Progenitor cell of endocrine pancreas (in vitro differentiated cells): ENCODE measurements around the gene MID2. TPM values are rescaled to one million over a fixed set of nuclear protein-coding genes. Genes with fewer than 3 reads are reported as not detected.
A peak's percentile ranks its signal among the peaks of the same experiment; 100 is the strongest.

ENCODE experiments used
- DNase-seq: peaks from one replicate; pipeline ENCODE4 v3.0.0; 2021; ENCODE audit warnings: low spot score; ENCODE audit not compliant: unreplicated experiment
- H3K27ac Mint-ChIP-seq: 2 replicates; pipeline ENCODE4 v1.8.0; 2021; ENCODE audit warnings: mild to moderate bottlenecking, moderate library complexity, mixed read lengths
- H3K27me3 Mint-ChIP-seq: 2 replicates; pipeline ENCODE4 v1.8.0; 2021; ENCODE audit warnings: mixed read lengths
- H3K36me3 Mint-ChIP-seq: 2 replicates; pipeline ENCODE4 v1.8.0; 2022; ENCODE audit warnings: mixed read lengths; ENCODE audit not compliant: insufficient read depth
- H3K4me1 Mint-ChIP-seq: 2 replicates; pipeline ENCODE4 v1.8.0; 2021; ENCODE audit warnings: low read depth, mixed read lengths
- H3K4me3 Mint-ChIP-seq: 2 replicates; pipeline ENCODE4 v1.8.0; 2021; ENCODE audit warnings: low read depth, mild to moderate bottlenecking, moderate library complexity, mixed read lengths
- H3K9me3 Mint-ChIP-seq: 2 replicates; pipeline ENCODE4 v1.8.0; 2021; ENCODE audit warnings: low read depth, mixed read lengths
- total RNA-seq: library from RNA; stranded (reverse); gene quantifications from 2 replicates; pipeline ENCODE4 v1.2.1, GENCODE V29; 2021
- TF ChIP-seq, protein P1 (sequence below): fragments of 200-600 bp; sonication (generic); IDR thresholded peaks from one replicate; pipeline ENCODE4 v1.5.0; 2021; ENCODE audit warnings: antibody characterized with exemption, mild to moderate bottlenecking; ENCODE audit not compliant: unreplicated experiment

MID2 gene
- total RNA-seq, 1 donor from 2014 or later: 5.9 TPM

DNA sequence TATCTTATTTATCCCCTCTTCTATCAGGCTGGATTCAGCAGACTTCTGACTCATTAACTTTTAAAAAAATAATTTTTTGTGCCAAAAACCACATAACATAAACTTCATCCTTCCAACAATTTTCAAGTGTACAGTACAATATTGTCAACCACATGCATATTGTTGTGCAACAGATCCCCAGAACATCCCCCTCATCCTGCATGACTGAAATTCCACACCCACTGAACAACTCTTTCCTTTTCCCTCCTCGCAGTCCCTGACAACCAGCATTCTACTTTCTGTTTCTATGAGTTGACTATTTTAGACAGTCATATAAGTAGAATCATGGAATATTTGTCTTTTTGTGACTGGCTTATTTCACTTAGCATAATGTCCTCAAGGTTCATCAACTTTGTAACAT, 2.2 kb upstream of the MID2 start:
- Mint-ChIP-seq H3K27ac (no peak overlapping the region), H3K4me1 (peaks cover 8% of the 10 kb centered on the region), H3K9me3 (peaks cover 20% of the 10 kb centered on the region), H3K27me3 (peaks cover 29% of the 10 kb centered on the region), H3K36me3 (no peaks in the 10 kb centered on the region), H3K4me3 (no peak overlapping the region)
- TF ChIP-seq, protein P1, sequence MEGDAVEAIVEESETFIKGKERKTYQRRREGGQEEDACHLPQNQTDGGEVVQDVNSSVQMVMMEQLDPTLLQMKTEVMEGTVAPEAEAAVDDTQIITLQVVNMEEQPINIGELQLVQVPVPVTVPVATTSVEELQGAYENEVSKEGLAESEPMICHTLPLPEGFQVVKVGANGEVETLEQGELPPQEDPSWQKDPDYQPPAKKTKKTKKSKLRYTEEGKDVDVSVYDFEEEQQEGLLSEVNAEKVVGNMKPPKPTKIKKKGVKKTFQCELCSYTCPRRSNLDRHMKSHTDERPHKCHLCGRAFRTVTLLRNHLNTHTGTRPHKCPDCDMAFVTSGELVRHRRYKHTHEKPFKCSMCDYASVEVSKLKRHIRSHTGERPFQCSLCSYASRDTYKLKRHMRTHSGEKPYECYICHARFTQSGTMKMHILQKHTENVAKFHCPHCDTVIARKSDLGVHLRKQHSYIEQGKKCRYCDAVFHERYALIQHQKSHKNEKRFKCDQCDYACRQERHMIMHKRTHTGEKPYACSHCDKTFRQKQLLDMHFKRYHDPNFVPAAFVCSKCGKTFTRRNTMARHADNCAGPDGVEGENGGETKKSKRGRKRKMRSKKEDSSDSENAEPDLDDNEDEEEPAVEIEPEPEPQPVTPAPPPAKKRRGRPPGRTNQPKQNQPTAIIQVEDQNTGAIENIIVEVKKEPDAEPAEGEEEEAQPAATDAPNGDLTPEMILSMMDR: no peak
- no peak for DNase-seq

GRCh38 chrX:107826238-107827029, 768 bp downstream of the MID2 start:
- Mint-ChIP-seq H3K9me3 (peaks cover 10% of the 10 kb centered on the region), H3K27ac (no peak overlapping the region), H3K27me3 (peaks cover 29% of the 10 kb centered on the region), H3K36me3 (no peaks in the 10 kb centered on the region), H3K4me3 (peak overlapping the region; percentile 56), H3K4me1 (peaks cover 8% of the 10 kb centered on the region)
- DNase-seq: peak; percentile 26
- TF ChIP-seq, protein P1: no peak

- Mint-ChIP-seq H3K4me1 (peaks cover 8% of the 10 kb centered on the region), H3K4me3 (peak overlapping the region; percentile 56), H3K27ac (no peak overlapping the region), H3K36me3 (no peaks in the 10 kb centered on the region), H3K27me3 (peaks cover 29% of the 10 kb centered on the region), H3K9me3 (peaks cover 10% of the 10 kb centered on the region)
- TF ChIP-seq, protein P1: no peak
- DNase-seq: no peak
These were observed 1.6 kb downstream of the MID2 start for GRCh38 chrX:107827030-107827831.

GRCh38 chrX:107827852-107828251, 2.2 kb downstream of the MID2 start:
- TF ChIP-seq, protein P1: no peak
- Mint-ChIP-seq H3K9me3 (peaks cover 10% of the 10 kb centered on the region), H3K4me3 (peak overlapping the region; percentile 41), H3K27me3 (peaks cover 29% of the 10 kb centered on the region), H3K4me1 (peaks cover 8% of the 10 kb centered on the region), H3K36me3 (no peaks in the 10 kb centered on the region), H3K27ac (no peak overlapping the region)
- no peak for DNase-seq

GRCh38 chrX:107829878-107830277, 4.2 kb downstream of the MID2 start:
- no peak overlapping the region for H3K4me3 Mint-ChIP-seq
- DNase-seq: no peak
- TF ChIP-seq, protein P1: no peak
- H3K27me3 Mint-ChIP-seq: peaks cover 16% of the 10 kb centered on the region
- H3K9me3 Mint-ChIP-seq: peaks cover 4% of the 10 kb centered on the region
- H3K27ac Mint-ChIP-seq: no peak overlapping the region
- H3K36me3 Mint-ChIP-seq: no peaks in the 10 kb centered on the region
- H3K4me1 Mint-ChIP-seq: peaks cover 8% of the 10 kb centered on the region
